OCI-LY7 (cell line): Measurements from ENCODE around the gene CCDC85B.

ENCODE experiments used
- CTCF ChIP-seq: fragments of 200-600 bp; sonication (generic); conservative IDR thresholded peaks from 2 replicates; pipeline ENCODE4 v1.5.1; 2014; ENCODE audit warnings: mild to moderate bottlenecking, antibody characterized with exemption, low read length, moderate library complexity, mixed read lengths
- EZH2phosphoT487 ChIP-seq: fragments of 200-600 bp; sonication (generic); IDR thresholded peaks from 2 replicates; pipeline ENCODE4 v1.6.1; 2018; ENCODE audit warnings: low read depth, borderline replicate concordance, mild to moderate bottlenecking, mixed run types, antibody characterized with exemption, low read length, moderate library complexity, mixed read lengths

GRCh38 chr11:65918211-65919140 is 28.0 kb downstream of the CCDC85B start, which contains the start of gene C11orf68:
- TF ChIP-seq CTCF (no peak), EZH2phosphoT487 (no peak)
